ENCODE data around the gene FGF10.

FGF10 gene

GRCh38 chr5:44389090-44389822, at the start of gene FGF10:
TSS of gene FGF10 (minus strand) at chr5:44389420. CDS start at chr5:44388682, 738 bp downstream.
- Histone ChIP-seq H3K4me2 (ENCODE audit: insufficient read depth, low read length) (no peak within 1 kb of the TSS), H3K4me3 (ENCODE audit: low read depth in 1 of 2, low read length in 2 of 2) (no peak within 1 kb of the TSS), H3K79me2 (ENCODE audit: insufficient read depth, low read length) (no peaks in the 10 kb centered on the region), H2AFZ (ENCODE audit: low read depth, low read length) (no peak within 1 kb of the TSS), H3K27ac (ENCODE audit: low read length) (no peak within 1 kb of the TSS), H3K27me3 (ENCODE audit: insufficient read depth, low read length, poor library complexity) (no peaks in the 10 kb centered on the region), H3K9ac (ENCODE audit: low read depth, low read length) (no peak within 1 kb of the TSS), H4K20me1 (ENCODE audit: insufficient read depth, low read length) (no peaks in the 10 kb centered on the region), H3K36me3 (ENCODE audit: insufficient read depth, low read length) (no peaks in the 10 kb centered on the region), H3K4me1 (ENCODE audit: insufficient read depth, low read length) (no peaks in the 10 kb centered on the region), H3K9me3 (ENCODE audit: insufficient read depth, low read length, severe bottlenecking) (no peaks in the 10 kb centered on the region)
- DNase-seq (no peak), ATAC-seq (ENCODE audit: insufficient read depth, low read depth) (no peak)
- TF ChIP-seq EZH2 (IDR thresholded peaks at IDR 0.05; ENCODE audit: borderline replicate concordance, low read depth, low read length, severe bottlenecking) (no peak), CTCF (IDR thresholded peaks at IDR 0.05; ENCODE audit: borderline replicate concordance, extremely low read depth, low read length, poor library complexity, severe bottlenecking) (no peak)

- no peaks in the 10 kb centered on the region for H3K27me3 ChIP-seq (ENCODE audit: insufficient read depth, low read length, poor library complexity)
- DNase-seq (no peak), ATAC-seq (ENCODE audit: insufficient read depth, low read depth) (no peak)
- H3K9me3 ChIP-seq (ENCODE audit: insufficient read depth, low read length, severe bottlenecking) = no peaks in the 10 kb centered on the region
- no peak overlapping the region for H3K4me3 ChIP-seq (ENCODE audit: low read depth in 1 of 2, low read length in 2 of 2)
- H3K9ac ChIP-seq (ENCODE audit: low read depth, low read length) = no peak overlapping the region
- H4K20me1 ChIP-seq (ENCODE audit: insufficient read depth, low read length) = no peaks in the 10 kb centered on the region
- H3K79me2 ChIP-seq (ENCODE audit: insufficient read depth, low read length) = no peaks in the 10 kb centered on the region
- H3K4me2 ChIP-seq (ENCODE audit: insufficient read depth, low read length) = no peak overlapping the region
- no peaks in the 10 kb centered on the region for H3K4me1 ChIP-seq (ENCODE audit: insufficient read depth, low read length)
- no peak overlapping the region for H2AFZ ChIP-seq (ENCODE audit: low read depth, low read length)
- H3K27ac ChIP-seq (ENCODE audit: low read length) = no peak overlapping the region
- no peak for TF ChIP-seq EZH2 (IDR thresholded peaks at IDR 0.05; ENCODE audit: borderline replicate concordance, low read depth, low read length, severe bottlenecking)
- no peaks in the 10 kb centered on the region for H3K36me3 ChIP-seq (ENCODE audit: insufficient read depth, low read length)
Measured at GRCh38 chr5:44426944-44427343, 37.7 kb upstream of the FGF10 start.

- no peak overlapping the region for H3K4me3 ChIP-seq (ENCODE audit: low read depth in 1 of 2, low read length in 2 of 2)
- H3K4me2 ChIP-seq (ENCODE audit: insufficient read depth, low read length) = no peak overlapping the region
- H3K79me2 ChIP-seq (ENCODE audit: insufficient read depth, low read length) = no peaks in the 10 kb centered on the region
- H3K36me3 ChIP-seq (ENCODE audit: insufficient read depth, low read length) = no peaks in the 10 kb centered on the region
- no peak overlapping the region for H3K9ac ChIP-seq (ENCODE audit: low read depth, low read length)
- no peak for DNase-seq
- no peaks in the 10 kb centered on the region for H3K9me3 ChIP-seq (ENCODE audit: insufficient read depth, low read length, severe bottlenecking)
- no peak overlapping the region for H3K27ac ChIP-seq (ENCODE audit: low read length)
- no peaks in the 10 kb centered on the region for H3K27me3 ChIP-seq (ENCODE audit: insufficient read depth, low read length, poor library complexity)
- H4K20me1 ChIP-seq (ENCODE audit: insufficient read depth, low read length) = no peaks in the 10 kb centered on the region
- TF ChIP-seq EZH2 (IDR thresholded peaks at IDR 0.05; ENCODE audit: borderline replicate concordance, low read depth, low read length, severe bottlenecking) = no peak
- no peak for TF ChIP-seq CTCF (IDR thresholded peaks at IDR 0.05; ENCODE audit: borderline replicate concordance, extremely low read depth, low read length, poor library complexity, severe bottlenecking)
- no peak for ATAC-seq (ENCODE audit: insufficient read depth, low read depth)
- no peak overlapping the region for H2AFZ ChIP-seq (ENCODE audit: low read depth, low read length)
- no peaks in the 10 kb centered on the region for H3K4me1 ChIP-seq (ENCODE audit: insufficient read depth, low read length)
Measured at GRCh38 chr5:44412286-44412685, 23.1 kb upstream of the FGF10 start.

GRCh38 chr5:44402084-44402483, 12.9 kb upstream of the FGF10 start:
- Histone ChIP-seq H3K9me3 (ENCODE audit: insufficient read depth, low read length, severe bottlenecking) (no peaks in the 10 kb centered on the region), H2AFZ (ENCODE audit: low read depth, low read length) (no peak overlapping the region), H3K4me1 (ENCODE audit: insufficient read depth, low read length) (no peaks in the 10 kb centered on the region), H3K9ac (ENCODE audit: low read depth, low read length) (no peak overlapping the region), H3K79me2 (ENCODE audit: insufficient read depth, low read length) (no peaks in the 10 kb centered on the region), H3K36me3 (ENCODE audit: insufficient read depth, low read length) (no peaks in the 10 kb centered on the region), H3K4me2 (ENCODE audit: insufficient read depth, low read length) (no peak overlapping the region), H3K27ac (ENCODE audit: low read length) (no peak overlapping the region), H4K20me1 (ENCODE audit: insufficient read depth, low read length) (no peaks in the 10 kb centered on the region), H3K27me3 (ENCODE audit: insufficient read depth, low read length, poor library complexity) (no peaks in the 10 kb centered on the region), H3K4me3 (ENCODE audit: low read depth in 1 of 2, low read length in 2 of 2) (no peak overlapping the region)
- DNase-seq (no peak), ATAC-seq (ENCODE audit: insufficient read depth, low read depth) (no peak)
- no peak for TF ChIP-seq CTCF (IDR thresholded peaks at IDR 0.05; ENCODE audit: borderline replicate concordance, extremely low read depth, low read length, poor library complexity, severe bottlenecking)
- TF ChIP-seq EZH2 (IDR thresholded peaks at IDR 0.05; ENCODE audit: borderline replicate concordance, low read depth, low read length, severe bottlenecking) = no peak

Measured in DND-41 (cell line).